GM18511 (cell line): Measurements from ENCODE around the gene OR6C6.
"Not testable (repeated sequence)": the region's sequence is repeated elsewhere in the genome, so short reads cannot be mapped to it uniquely, and the experiment has no call there.

Experiments
- ATAC-seq: cut with Tn5 transposase; IDR thresholded peaks from one replicate; pipeline ENCODE4 v1.9.1; 2021; ENCODE audit warnings: mild to moderate bottlenecking, moderate library complexity; ENCODE audit not compliant: unreplicated experiment

Gene OR6C6

GRCh38 chr12:55296469-55296868 is at the start of gene OR6C6:
TSS of gene OR6C6 (minus strand) at chr12:55296569. CDS start at chr12:55295232, 1,337 bp downstream.
- ATAC-seq = no peak

GRCh38 chr12:55336002-55336401 is 39.6 kb upstream of the OR6C6 start:
- no peak for ATAC-seq

GRCh38 chr12:55330446-55330845 is 34.1 kb upstream of the OR6C6 start, which contains the start of gene OR6C3:
TSS of gene OR6C3 (plus strand) at chr12:55330746. CDS start at chr12:55331701, 955 bp downstream.
- ATAC-seq = no peak

GRCh38 chr12:55325801-55326200 is 29.4 kb upstream of the OR6C6 start:
- ATAC-seq = not testable (repeated sequence)

- no peak for ATAC-seq
These were observed 23.8 kb upstream of the OR6C6 start for GRCh38 chr12:55320201-55320600.

- ATAC-seq = no peak
These were observed 17.7 kb upstream of the OR6C6 start, which contains the start of gene OR6C1 for GRCh38 chr12:55314043-55314442. TSS of gene OR6C1 (plus strand) at chr12:55314343. CDS start at chr12:55320600, 6,257 bp downstream.

- no peak for ATAC-seq
These were observed 6.4 kb downstream of the OR6C6 start for GRCh38 chr12:55289999-55290398.

- ATAC-seq = no peak
These were observed 15.4 kb downstream of the OR6C6 start for GRCh38 chr12:55280991-55281390.

- ATAC-seq = no peak
These were observed 38.1 kb downstream of the OR6C6 start for GRCh38 chr12:55258303-55258702.

GRCh38 chr12:55256831-55257230 is 39.5 kb downstream of the OR6C6 start:
- ATAC-seq = no peak

- ATAC-seq = no peak
These were observed 43.1 kb downstream of the OR6C6 start for GRCh38 chr12:55253281-55253680.

- ATAC-seq = no peak
These were observed 45.4 kb downstream of the OR6C6 start for GRCh38 chr12:55250944-55251343.

GRCh38 chr12:55246159-55246558 is 50.2 kb downstream of the OR6C6 start:
- ATAC-seq = no peak

GRCh38 chr12:55244309-55244708 is 52.1 kb downstream of the OR6C6 start, which contains the start of gene OR6C74:
TSS of gene OR6C74 (plus strand) at chr12:55244609. CDS start at chr12:55247288, 2,679 bp downstream.
- no peak for ATAC-seq
